ENCODE results near the gene TTC24. TPM values are rescaled to one million over a fixed set of nuclear protein-coding genes. Genes with fewer than 3 reads are reported as not detected.

Gene TTC24
- total and polyA plus RNA-seq, 10 of the 15 experiments (the other 5 are each of a cell fraction or from before 2014, with no cell fraction given): 0.05 to 6.4 (median 2.9) TPM; not detected in 1

DNA sequence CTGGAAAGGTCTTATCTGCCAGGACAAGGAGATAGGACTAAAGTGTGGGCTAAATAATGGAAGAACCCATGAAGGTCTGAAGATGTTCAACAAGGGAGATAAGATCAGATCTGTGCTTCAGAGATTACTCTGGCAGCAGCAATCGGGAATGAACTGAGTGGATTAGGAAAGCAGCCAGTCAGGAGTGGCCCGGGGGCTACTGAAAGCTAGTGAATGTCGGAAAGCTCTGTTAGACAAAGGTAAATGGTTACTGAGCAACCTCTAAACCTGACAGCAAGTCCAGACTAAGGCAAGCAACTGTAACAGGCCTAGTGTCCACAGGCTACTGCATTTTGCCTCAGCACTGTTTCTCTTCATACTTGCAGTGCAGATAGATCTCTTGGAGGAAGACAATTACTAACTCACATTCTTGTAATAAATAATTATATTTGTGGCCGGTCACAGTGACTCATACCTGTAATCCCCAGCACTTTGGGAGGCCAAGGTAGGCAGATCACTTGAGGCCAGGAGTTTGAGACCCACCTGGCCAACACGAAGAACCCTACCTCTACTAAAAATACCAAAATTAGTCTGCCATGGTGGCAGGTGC is 19.6 kb upstream of the TTC24 start (continued):
- no peak for TF ChIP-seq ETV6 (conservative IDR thresholded peaks at IDR 0.05 in 1 of 2, IDR thresholded peaks at IDR 0.05 in 1 of 2; ENCODE audit: borderline replicate concordance in 1 of 2, low read depth in 1 of 2)
- no peak for TF ChIP-seq JUNB (IDR thresholded peaks at IDR 0.05)
- TF ChIP-seq MYC (IDR thresholded peaks at IDR 0.05; ENCODE audit: insufficient read depth, insufficient read length, insufficient replicate concordance, low read length, severe bottlenecking): no peak
- no peak for TF ChIP-seq FOS (IDR thresholded peaks at IDR 0.05; ENCODE audit: borderline replicate concordance, extremely low read depth, insufficient read length)
- TF ChIP-seq TARDBP (IDR thresholded peaks at IDR 0.05; ENCODE audit: borderline replicate concordance): no peak
- TF ChIP-seq PRDM15 (CRISPR knock-in tag; IDR thresholded peaks at IDR 0.05): no peak
- TF ChIP-seq IKZF1 (conservative IDR thresholded peaks at IDR 0.05): no peak
- no peak for TF ChIP-seq JUND (IDR thresholded peaks at IDR 0.05; ENCODE audit: low read depth, low read length)
- TF ChIP-seq BMI1 (IDR thresholded peaks at IDR 0.05; ENCODE audit: borderline replicate concordance): no peak
- TF ChIP-seq ZNF274 (IDR thresholded peaks at IDR 0.05; ENCODE audit: insufficient read depth, insufficient read length): no peak
- TF ChIP-seq ESRRA (IDR thresholded peaks at IDR 0.05; ENCODE audit: low read length): no peak

Data from GM12878 (cell line).